NB4 (cell line): ENCODE data around the gene CCDC180.

Source experiments
- DNase-seq: peaks from one replicate; pipeline ENCODE4 v3.0.0; 2010; ENCODE audit warnings: low read depth
- H3K4me3 ChIP-seq: one replicate; pipeline ENCODE4 v1.5.1; 2011; ENCODE audit warnings: mild to moderate bottlenecking, low read depth, low read length, moderate library complexity
- CTCF ChIP-seq: IDR thresholded peaks from one replicate; pipeline ENCODE4 v1.5.1; 2012; ENCODE audit warnings: low read depth, low read length
- MAX ChIP-seq: IDR thresholded peaks from 2 replicates; pipeline ENCODE4 v1.6.1; 2011; ENCODE audit warnings: low read depth, low read length
- MYC ChIP-seq: IDR thresholded peaks from 2 replicates; pipeline ENCODE4 v1.6.1; 2011; ENCODE audit warnings: low read depth, low read length
- POLR2A ChIP-seq: IDR thresholded peaks from 2 replicates; pipeline ENCODE4 v1.6.1; 2011; ENCODE audit warnings: mild to moderate bottlenecking; ENCODE audit not compliant: insufficient read length; ENCODE audit errors: extremely low read depth

CCDC180 gene

GRCh38 chr9:97307091-97307490, 368 bp upstream of the CCDC180 start:
- TF ChIP-seq CTCF (no peak), MYC (no peak), MAX (no peak), POLR2A (no peak)
- H3K4me3 ChIP-seq: no peak overlapping the region
- DNase-seq: no peak

- no peak for DNase-seq
- H3K4me3 ChIP-seq: no peak overlapping the region
- TF ChIP-seq POLR2A: no peak
- TF ChIP-seq MYC: no peak
- no peak for TF ChIP-seq MAX
- no peak for TF ChIP-seq CTCF
These were observed 1.8 kb downstream of the CCDC180 start for GRCh38 chr9:97309260-97309659.

GRCh38 chr9:97310023-97310422, 2.6 kb downstream of the CCDC180 start:
- H3K4me3 ChIP-seq: no peak overlapping the region
- TF ChIP-seq CTCF (no peak), MYC (no peak), POLR2A (no peak), MAX (no peak)
- DNase-seq: no peak

- H3K4me3 ChIP-seq: no peak overlapping the region
- TF ChIP-seq MYC: no peak
- no peak for TF ChIP-seq MAX
- no peak for TF ChIP-seq CTCF
- TF ChIP-seq POLR2A: no peak
- DNase-seq: no peak
These were observed 3.4 kb downstream of the CCDC180 start for GRCh38 chr9:97310896-97311295.

GRCh38 chr9:97311798-97312500, 4.5 kb downstream of the CCDC180 start:
- TF ChIP-seq MAX: no peak
- TF ChIP-seq POLR2A: no peak
- no peak for TF ChIP-seq MYC
- TF ChIP-seq CTCF: no peak
- no peak overlapping the region for H3K4me3 ChIP-seq
- DNase-seq: no peak
